ENCODE data around the gene MMP21. TPM values are rescaled to one million over a fixed set of nuclear protein-coding genes. Genes with fewer than 3 reads are reported as not detected.

Gene MMP21
- total RNA-seq, 1 donor from 2014 or later, result 0.05 TPM

Other genes with a start within 250 kb of the MMP21 start
- gene TEX36, start 92.7 kb downstream of the MMP21 start, total RNA-seq, result not detected in 2 replicates
- 17.0 and 23.2 TPM in 2 replicates for gene EDRF1, start 56.1 kb downstream of the MMP21 start, total RNA-seq
- gene UROS, start 47.4 kb upstream of the MMP21 start, total RNA-seq, result 45.3 and 68.8 TPM in 2 replicates
- 46.4 and 71.1 TPM in 2 replicates for gene BCCIP, start 47.7 kb upstream of the MMP21 start, total RNA-seq
- gene DHX32, start 105.5 kb upstream of the MMP21 start, total RNA-seq, result 66.1 and 68.1 TPM in 2 replicates
- 14.9 and 26.4 TPM in 2 replicates for gene FANK1, start 120.7 kb upstream of the MMP21 start, total RNA-seq

All from renal cortical epithelial cell (primary cell).